Measurements from ENCODE around the gene SGCD. TPM values are rescaled to one million over a fixed set of nuclear protein-coding genes. Genes with fewer than 3 reads are reported as not detected.

Gene SGCD
- total RNA-seq, 1 experiment from 2014 or later, result not detected

DNA sequence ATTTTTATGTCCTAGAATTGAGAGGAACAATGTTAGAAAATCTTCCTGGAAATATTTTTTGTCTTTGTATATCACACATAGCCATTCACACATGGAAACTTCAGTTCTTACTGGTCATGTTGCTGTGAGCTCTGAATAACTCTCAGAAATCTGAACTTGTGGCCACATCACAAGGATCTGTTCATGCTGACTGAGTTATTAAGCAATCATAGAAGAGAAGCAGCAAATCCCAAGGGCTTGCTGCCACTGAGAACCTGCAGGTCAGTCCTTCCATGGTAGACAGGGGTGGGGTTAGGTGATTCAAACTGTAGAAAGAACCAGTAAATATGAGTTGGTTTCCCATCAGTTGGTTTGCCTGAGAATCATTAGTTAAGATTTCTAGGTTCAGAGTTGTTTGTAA, 27.6 kb downstream of the SGCD start:
- H3K9me3 ChIP-seq (ENCODE audit: control insufficient read depth, insufficient read depth, low read depth, low read length), result no peaks in the 10 kb centered on the region
- no peak for ATAC-seq
- no peaks in the 10 kb centered on the region for H3K4me1 ChIP-seq (ENCODE audit: control insufficient read depth, insufficient read depth, low read length)
- H3K27me3 ChIP-seq (ENCODE audit: control insufficient read depth, insufficient read depth, low read length), result no peaks in the 10 kb centered on the region
- POLR2A ChIA-PET, result no interaction called here
- H3K4me3 ChIP-seq (ENCODE audit: low read depth in 2 of 2, low read length in 2 of 2), result no peak overlapping the region
- intact Hi-C loops (cut with micrococcal nuclease; ENCODE audit: unreplicated experiment) (no loop called here), in situ Hi-C loops (cut with HindIII; ENCODE audit: low pct_unique_long_range_greater_than_20kb, low sequenced_read_pairs) (no loop called here)
- no peaks in the 10 kb centered on the region for H3K36me3 ChIP-seq (ENCODE audit: control insufficient read depth, insufficient read depth, low read length)
- BruUV-seq (replicated peaks), result no TSS peak
- CTCF ChIA-PET, result no interaction called here
- H3K27ac ChIP-seq (ENCODE audit: low read length), result no peak overlapping the region
- TF ChIP-seq POLR2AphosphoS5 (IDR thresholded peaks at IDR 0.05; ENCODE audit: low read depth, low read length), result no peak
- TF ChIP-seq SIN3A (IDR thresholded peaks at IDR 0.05; ENCODE audit: borderline replicate concordance, insufficient read depth, low read depth, low read length), result no peak
- no peak for TF ChIP-seq TCF7L2 (IDR thresholded peaks at IDR 0.05; ENCODE audit: low read depth, low read length)
- TF ChIP-seq, protein P1, sequence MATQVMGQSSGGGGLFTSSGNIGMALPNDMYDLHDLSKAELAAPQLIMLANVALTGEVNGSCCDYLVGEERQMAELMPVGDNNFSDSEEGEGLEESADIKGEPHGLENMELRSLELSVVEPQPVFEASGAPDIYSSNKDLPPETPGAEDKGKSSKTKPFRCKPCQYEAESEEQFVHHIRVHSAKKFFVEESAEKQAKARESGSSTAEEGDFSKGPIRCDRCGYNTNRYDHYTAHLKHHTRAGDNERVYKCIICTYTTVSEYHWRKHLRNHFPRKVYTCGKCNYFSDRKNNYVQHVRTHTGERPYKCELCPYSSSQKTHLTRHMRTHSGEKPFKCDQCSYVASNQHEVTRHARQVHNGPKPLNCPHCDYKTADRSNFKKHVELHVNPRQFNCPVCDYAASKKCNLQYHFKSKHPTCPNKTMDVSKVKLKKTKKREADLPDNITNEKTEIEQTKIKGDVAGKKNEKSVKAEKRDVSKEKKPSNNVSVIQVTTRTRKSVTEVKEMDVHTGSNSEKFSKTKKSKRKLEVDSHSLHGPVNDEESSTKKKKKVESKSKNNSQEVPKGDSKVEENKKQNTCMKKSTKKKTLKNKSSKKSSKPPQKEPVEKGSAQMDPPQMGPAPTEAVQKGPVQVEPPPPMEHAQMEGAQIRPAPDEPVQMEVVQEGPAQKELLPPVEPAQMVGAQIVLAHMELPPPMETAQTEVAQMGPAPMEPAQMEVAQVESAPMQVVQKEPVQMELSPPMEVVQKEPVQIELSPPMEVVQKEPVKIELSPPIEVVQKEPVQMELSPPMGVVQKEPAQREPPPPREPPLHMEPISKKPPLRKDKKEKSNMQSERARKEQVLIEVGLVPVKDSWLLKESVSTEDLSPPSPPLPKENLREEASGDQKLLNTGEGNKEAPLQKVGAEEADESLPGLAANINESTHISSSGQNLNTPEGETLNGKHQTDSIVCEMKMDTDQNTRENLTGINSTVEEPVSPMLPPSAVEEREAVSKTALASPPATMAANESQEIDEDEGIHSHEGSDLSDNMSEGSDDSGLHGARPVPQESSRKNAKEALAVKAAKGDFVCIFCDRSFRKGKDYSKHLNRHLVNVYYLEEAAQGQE (IDR thresholded peaks at IDR 0.05; ENCODE audit: insufficient read depth in 1 of 2, low read depth in 2 of 2, low read length in 1 of 2), result no peak
- no peak for DNase-seq (ENCODE audit: low read depth, low spot score)

DNA sequence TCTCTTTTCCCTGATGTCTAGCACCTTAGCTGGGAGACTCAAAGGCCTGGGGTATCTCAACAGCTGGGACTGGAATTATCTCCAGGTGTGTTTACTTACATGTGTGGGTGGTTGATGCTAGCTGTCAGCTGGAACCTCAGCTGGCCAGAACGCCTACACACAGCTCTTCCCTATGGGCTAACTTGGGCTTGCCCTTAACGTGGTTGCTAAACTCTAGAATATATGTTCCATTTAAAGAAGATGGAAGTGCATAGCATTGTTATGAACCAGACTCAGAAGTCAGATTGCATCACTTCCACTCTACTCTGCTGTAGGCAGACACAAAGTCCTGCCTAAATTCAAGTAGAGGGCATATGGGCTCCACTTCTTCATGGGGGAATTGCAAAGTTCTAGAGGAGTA, 29.3 kb downstream of the SGCD start:
- no peaks in the 10 kb centered on the region for H3K4me1 ChIP-seq (ENCODE audit: control insufficient read depth, insufficient read depth, low read length)
- TF ChIP-seq POLR2AphosphoS5 (IDR thresholded peaks at IDR 0.05; ENCODE audit: low read depth, low read length), result no peak
- TF ChIP-seq, protein P2, sequence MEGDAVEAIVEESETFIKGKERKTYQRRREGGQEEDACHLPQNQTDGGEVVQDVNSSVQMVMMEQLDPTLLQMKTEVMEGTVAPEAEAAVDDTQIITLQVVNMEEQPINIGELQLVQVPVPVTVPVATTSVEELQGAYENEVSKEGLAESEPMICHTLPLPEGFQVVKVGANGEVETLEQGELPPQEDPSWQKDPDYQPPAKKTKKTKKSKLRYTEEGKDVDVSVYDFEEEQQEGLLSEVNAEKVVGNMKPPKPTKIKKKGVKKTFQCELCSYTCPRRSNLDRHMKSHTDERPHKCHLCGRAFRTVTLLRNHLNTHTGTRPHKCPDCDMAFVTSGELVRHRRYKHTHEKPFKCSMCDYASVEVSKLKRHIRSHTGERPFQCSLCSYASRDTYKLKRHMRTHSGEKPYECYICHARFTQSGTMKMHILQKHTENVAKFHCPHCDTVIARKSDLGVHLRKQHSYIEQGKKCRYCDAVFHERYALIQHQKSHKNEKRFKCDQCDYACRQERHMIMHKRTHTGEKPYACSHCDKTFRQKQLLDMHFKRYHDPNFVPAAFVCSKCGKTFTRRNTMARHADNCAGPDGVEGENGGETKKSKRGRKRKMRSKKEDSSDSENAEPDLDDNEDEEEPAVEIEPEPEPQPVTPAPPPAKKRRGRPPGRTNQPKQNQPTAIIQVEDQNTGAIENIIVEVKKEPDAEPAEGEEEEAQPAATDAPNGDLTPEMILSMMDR (IDR thresholded peaks at IDR 0.05), result no peak
- no peak for TF ChIP-seq SIN3A (IDR thresholded peaks at IDR 0.05; ENCODE audit: borderline replicate concordance, insufficient read depth, low read depth, low read length)
- TF ChIP-seq TCF7L2 (IDR thresholded peaks at IDR 0.05; ENCODE audit: low read depth, low read length), result no peak
- TF ChIP-seq, protein P1 (IDR thresholded peaks at IDR 0.05; ENCODE audit: insufficient read depth in 1 of 2, low read depth in 2 of 2, low read length in 1 of 2), result no peak
- ATAC-seq (no peak), DNase-seq (ENCODE audit: low read depth, low spot score) (no peak)
- ChIA-PET POLR2A (no interaction called here), CTCF (no interaction called here)
- BruUV-seq (replicated peaks), result no TSS peak
- no peaks in the 10 kb centered on the region for H3K27me3 ChIP-seq (ENCODE audit: control insufficient read depth, insufficient read depth, low read length)
- H3K4me3 ChIP-seq (ENCODE audit: low read depth in 2 of 2, low read length in 2 of 2), result no peak overlapping the region
- H3K36me3 ChIP-seq (ENCODE audit: control insufficient read depth, insufficient read depth, low read length), result no peaks in the 10 kb centered on the region
- in situ Hi-C loops (cut with HindIII; ENCODE audit: low pct_unique_long_range_greater_than_20kb, low sequenced_read_pairs) (no loop called here), intact Hi-C loops (cut with micrococcal nuclease; ENCODE audit: unreplicated experiment) (no loop called here)
- H3K9me3 ChIP-seq (ENCODE audit: control insufficient read depth, insufficient read depth, low read depth, low read length), result no peaks in the 10 kb centered on the region
- H3K27ac ChIP-seq (ENCODE audit: low read length), result no peak overlapping the region

Measured in Panc1 (cell line).